ENCODE results near the gene LINGO1.

Gene LINGO1

DNA sequence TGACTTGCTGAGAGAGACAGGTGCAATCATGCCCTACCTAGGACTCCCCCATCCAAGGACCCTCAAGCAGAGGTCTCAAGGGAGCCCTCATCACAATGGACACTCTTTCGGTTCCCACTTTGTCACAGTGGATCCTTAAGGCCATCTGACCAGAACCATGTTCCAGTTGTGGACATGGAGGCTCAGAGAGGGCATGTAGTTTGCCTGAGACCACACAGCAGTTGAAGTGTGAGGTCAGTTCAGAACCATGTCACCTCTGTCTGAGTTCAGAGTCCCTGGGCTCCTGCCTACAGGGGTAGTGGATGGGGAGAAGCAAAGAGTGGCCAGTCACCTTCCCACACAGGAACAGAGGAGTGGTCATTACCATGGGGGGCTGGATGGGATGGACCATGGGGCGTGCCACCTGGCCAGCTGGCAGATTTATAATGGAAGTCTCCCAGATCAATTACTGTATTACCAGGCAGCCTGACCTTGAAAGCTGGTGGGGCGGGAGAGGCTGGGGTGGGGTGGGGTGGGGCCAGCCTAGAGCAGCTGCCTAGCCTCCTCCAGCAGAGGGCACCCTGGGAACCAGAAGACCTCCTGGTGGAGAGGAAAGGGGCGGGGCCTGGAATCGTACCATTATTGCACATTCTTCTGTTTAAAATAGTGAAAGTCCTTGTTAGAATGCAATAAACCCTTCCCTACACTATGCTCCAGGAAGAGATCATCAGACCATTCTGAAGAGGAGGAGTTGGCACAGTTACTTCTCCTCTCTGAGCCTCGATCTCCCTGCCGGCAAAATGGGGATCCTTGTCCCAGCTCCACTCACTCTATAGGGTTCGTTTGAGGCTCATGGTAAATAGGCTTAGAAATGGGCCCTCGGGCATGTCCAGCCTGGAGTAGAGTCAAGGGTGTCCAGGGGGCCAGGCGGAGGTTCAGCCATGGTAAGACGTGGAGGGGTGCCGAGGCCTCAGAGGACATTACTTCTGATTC lies 26.9 kb upstream of the LINGO1 start:
- Histone ChIP-seq H3K4me1 (peaks cover 9% of the 10 kb centered on the region), H3K4me3 (ENCODE audit: low read depth, low read length) (no peak overlapping the region), H3K36me3 (no peaks in the 10 kb centered on the region), H3K9me3 (no peaks in the 10 kb centered on the region), H3K27me3 (no peaks in the 10 kb centered on the region)
- TF ChIP-seq, protein P1, sequence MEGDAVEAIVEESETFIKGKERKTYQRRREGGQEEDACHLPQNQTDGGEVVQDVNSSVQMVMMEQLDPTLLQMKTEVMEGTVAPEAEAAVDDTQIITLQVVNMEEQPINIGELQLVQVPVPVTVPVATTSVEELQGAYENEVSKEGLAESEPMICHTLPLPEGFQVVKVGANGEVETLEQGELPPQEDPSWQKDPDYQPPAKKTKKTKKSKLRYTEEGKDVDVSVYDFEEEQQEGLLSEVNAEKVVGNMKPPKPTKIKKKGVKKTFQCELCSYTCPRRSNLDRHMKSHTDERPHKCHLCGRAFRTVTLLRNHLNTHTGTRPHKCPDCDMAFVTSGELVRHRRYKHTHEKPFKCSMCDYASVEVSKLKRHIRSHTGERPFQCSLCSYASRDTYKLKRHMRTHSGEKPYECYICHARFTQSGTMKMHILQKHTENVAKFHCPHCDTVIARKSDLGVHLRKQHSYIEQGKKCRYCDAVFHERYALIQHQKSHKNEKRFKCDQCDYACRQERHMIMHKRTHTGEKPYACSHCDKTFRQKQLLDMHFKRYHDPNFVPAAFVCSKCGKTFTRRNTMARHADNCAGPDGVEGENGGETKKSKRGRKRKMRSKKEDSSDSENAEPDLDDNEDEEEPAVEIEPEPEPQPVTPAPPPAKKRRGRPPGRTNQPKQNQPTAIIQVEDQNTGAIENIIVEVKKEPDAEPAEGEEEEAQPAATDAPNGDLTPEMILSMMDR (IDR thresholded peaks at IDR 0.05; ENCODE audit: low read depth, low read length): peak; percentile 72
- peak; percentile 89 for DNase-seq

DNA sequence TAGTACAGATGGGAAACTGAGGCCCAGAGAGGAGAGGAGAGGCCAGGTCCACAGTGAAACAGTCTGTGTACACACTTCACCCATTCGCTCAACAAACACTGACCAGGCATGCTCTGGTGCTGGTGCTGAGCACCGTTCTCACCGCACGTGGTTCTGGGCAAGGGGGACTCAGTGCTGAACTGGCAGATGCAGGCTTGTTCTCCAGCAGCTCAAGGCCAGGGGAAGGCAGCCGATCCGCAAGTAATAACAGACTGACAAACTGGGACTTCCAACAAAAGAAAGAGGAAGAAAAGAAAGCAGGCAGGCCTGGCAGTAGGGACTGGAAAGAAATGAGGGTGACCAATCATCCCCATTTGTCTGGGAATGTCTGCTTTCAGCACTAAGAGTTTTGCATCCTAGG lies 25.6 kb upstream of the LINGO1 start:
- no peak for DNase-seq
- Histone ChIP-seq H3K4me3 (ENCODE audit: low read depth, low read length) (no peak overlapping the region), H3K27me3 (no peaks in the 10 kb centered on the region), H3K4me1 (peaks cover 5% of the 10 kb centered on the region), H3K36me3 (no peaks in the 10 kb centered on the region), H3K9me3 (no peaks in the 10 kb centered on the region)
- TF ChIP-seq, protein P1 (IDR thresholded peaks at IDR 0.05; ENCODE audit: low read depth, low read length): no peak

DNA sequence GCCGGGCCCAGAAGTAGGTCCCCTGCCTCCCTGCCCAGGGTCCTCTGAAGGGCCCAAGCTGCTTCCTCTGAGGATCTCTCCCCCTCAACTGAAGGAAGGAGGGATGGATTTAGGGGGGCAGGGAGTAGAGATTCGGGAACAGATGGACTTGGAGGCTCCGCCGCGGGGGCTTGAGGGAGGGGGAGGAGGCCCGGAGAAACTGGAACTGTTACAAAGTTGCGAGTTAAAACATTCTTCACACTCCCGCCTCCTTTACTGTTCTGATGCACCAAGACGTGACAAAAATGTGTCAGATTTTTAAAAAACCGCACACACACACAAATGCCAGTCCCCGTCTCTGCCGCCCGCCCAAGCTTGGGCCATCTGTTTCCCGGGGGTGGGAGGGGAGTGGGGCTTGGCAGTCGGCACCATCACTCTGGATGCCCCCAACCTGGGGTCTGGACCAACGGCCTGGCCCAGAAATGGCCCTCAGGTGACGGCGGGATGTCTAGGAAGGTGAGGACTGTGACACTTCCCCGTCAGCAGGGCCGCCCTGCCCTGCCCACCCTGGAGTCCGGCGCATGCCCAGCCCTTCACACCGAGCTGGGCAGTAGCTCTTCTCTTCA lies 25.0 kb upstream of the LINGO1 start:
- DNase-seq: no peak
- TF ChIP-seq, protein P1 (IDR thresholded peaks at IDR 0.05; ENCODE audit: low read depth, low read length): no peak
- H3K4me1 ChIP-seq: peaks cover 5% of the 10 kb centered on the region
- H3K4me3 ChIP-seq (ENCODE audit: low read depth, low read length): no peak overlapping the region
- no peaks in the 10 kb centered on the region for H3K27me3 ChIP-seq
- no peaks in the 10 kb centered on the region for H3K9me3 ChIP-seq
- H3K36me3 ChIP-seq: no peaks in the 10 kb centered on the region

DNA sequence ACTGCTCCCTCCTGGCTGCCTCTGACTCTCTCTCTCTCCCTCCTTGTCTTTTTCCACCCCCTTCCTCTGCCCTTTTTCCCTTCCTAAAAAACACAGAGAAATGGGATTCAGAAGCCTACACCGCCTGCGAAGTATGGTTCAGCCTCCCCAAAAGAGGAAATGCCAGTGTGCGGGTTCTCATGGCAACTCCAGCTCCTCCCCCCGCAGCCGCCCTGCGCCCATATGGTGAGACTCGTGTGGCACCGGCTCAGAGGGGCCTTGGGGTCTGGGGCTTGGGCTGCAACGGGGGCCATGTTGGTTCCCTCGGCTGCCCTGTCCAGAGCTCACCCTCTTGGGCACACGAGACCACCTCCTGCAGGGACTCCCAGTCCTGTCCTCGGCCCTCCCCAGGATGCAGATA lies 23.6 kb upstream of the LINGO1 start:
- no peaks in the 10 kb centered on the region for H3K36me3 ChIP-seq
- TF ChIP-seq, protein P1 (IDR thresholded peaks at IDR 0.05; ENCODE audit: low read depth, low read length): no peak
- no peaks in the 10 kb centered on the region for H3K9me3 ChIP-seq
- no peaks in the 10 kb centered on the region for H3K27me3 ChIP-seq
- H3K4me1 ChIP-seq: peaks cover 5% of the 10 kb centered on the region
- no peak for DNase-seq
- no peak overlapping the region for H3K4me3 ChIP-seq (ENCODE audit: low read depth, low read length)

DNA sequence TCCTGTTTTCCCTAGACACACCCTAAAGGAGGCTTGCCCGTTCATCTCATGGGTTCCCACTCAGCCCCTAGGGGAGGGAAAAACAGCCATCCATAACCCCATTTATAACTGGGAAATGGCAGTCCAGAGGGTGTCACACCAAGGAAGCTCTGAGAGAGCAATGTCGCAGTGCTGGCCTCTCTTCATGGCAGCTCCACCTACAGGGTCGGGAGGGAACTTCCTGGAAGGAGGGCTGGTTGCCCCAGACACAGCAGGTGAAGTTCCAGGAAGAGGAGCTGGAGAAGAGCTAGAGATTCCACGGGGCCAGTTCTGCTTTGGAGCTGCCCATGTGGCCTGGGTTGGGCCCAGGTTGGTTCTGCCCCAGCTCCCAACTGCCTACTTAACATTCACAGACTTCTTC lies 22.3 kb upstream of the LINGO1 start:
- TF ChIP-seq, protein P1 (IDR thresholded peaks at IDR 0.05; ENCODE audit: low read depth, low read length): peak; percentile 76
- no peaks in the 10 kb centered on the region for H3K27me3 ChIP-seq
- no peaks in the 10 kb centered on the region for H3K9me3 ChIP-seq
- H3K36me3 ChIP-seq: no peaks in the 10 kb centered on the region
- peaks cover 5% of the 10 kb centered on the region for H3K4me1 ChIP-seq
- peak; percentile 64 for DNase-seq
- H3K4me3 ChIP-seq (ENCODE audit: low read depth, low read length): no peak overlapping the region

Measured in BE2C (cell line).